H9 (cell line): ENCODE results near the gene IL18R1. TPM values are rescaled to one million over a fixed set of nuclear protein-coding genes. Genes with fewer than 3 reads are reported as not detected.

Source experiments
- DNase-seq: peaks from one replicate; pipeline ENCODE4 v3.0.0-alpha.2; 2017
- H2AFZ ChIP-seq: one replicate; pipeline ENCODE4 v1.6.1; 2013; ENCODE audit warnings: mild to moderate bottlenecking, low read length, control low read depth, moderate library complexity
- H2AK5ac ChIP-seq: 2 replicates; pipeline ENCODE4 v1.6.1; 2013; ENCODE audit warnings: low read length, control low read depth, mixed read lengths; ENCODE audit not compliant: insufficient read length
- H2BK120ac ChIP-seq: one replicate; pipeline ENCODE4 v1.6.1; 2013; ENCODE audit warnings: low read depth, mild to moderate bottlenecking, low read length, control low read depth, inconsistent platforms; ENCODE audit not compliant: poor library complexity, severe bottlenecking
- H2BK12ac ChIP-seq: 2 replicates; pipeline ENCODE4 v1.6.1; 2013; ENCODE audit warnings: low read length, control low read depth, mixed read lengths, low read depth; ENCODE audit not compliant: insufficient read length
- H2BK15ac ChIP-seq: 2 replicates; pipeline ENCODE4 v1.6.1; 2013; ENCODE audit warnings: low read depth, low read length, control low read depth
- H2BK20ac ChIP-seq: one replicate; pipeline ENCODE4 v1.6.1; 2013; ENCODE audit warnings: low read depth, mild to moderate bottlenecking, low read length, control low read depth, inconsistent platforms; ENCODE audit not compliant: poor library complexity, severe bottlenecking
- H2BK5ac ChIP-seq: 2 replicates; pipeline ENCODE4 v1.6.1; 2013; ENCODE audit warnings: low read length, control low read depth, mixed read lengths; ENCODE audit not compliant: insufficient read length
- H3K14ac ChIP-seq: 2 replicates; pipeline ENCODE4 v1.6.1; 2013; ENCODE audit warnings: low read length, control low read depth; ENCODE audit not compliant: insufficient read depth
- H3K18ac ChIP-seq: 2 replicates; pipeline ENCODE4 v1.6.1; 2013; ENCODE audit warnings: low read depth, mild to moderate bottlenecking, mixed read lengths, low read length, control low read depth; ENCODE audit not compliant: insufficient read length
- H3K23ac ChIP-seq: 2 replicates; pipeline ENCODE4 v1.6.1; 2013; ENCODE audit warnings: low read length, control low read depth, mixed read lengths, low read depth; ENCODE audit not compliant: insufficient read length
- H3K23me2 ChIP-seq: 2 replicates; pipeline ENCODE4 v1.6.1; 2013; ENCODE audit warnings: low read depth, mild to moderate bottlenecking, mixed read lengths, low read length, control low read depth; ENCODE audit not compliant: insufficient read length, poor library complexity, severe bottlenecking
- H3K27ac ChIP-seq: 2 replicates; pipeline ENCODE4 v1.5.1; 2013; ENCODE audit warnings: low read length, control low read depth, mixed read lengths, low read depth; ENCODE audit not compliant: insufficient read length
- H3K27me3 ChIP-seq: 2 replicates; pipeline ENCODE4 v1.6.1; 2013; ENCODE audit warnings: low read length, control low read depth, inconsistent platforms; ENCODE audit not compliant: insufficient read depth
- H3K4ac ChIP-seq: 2 replicates; pipeline ENCODE4 v1.6.1; 2013; ENCODE audit warnings: low read depth, mild to moderate bottlenecking, control low read depth, inconsistent platforms, low read length, moderate library complexity
- H3K4me1 ChIP-seq: 2 replicates; pipeline ENCODE4 v1.6.1; 2013; ENCODE audit warnings: low read length, control low read depth, inconsistent platforms; ENCODE audit not compliant: insufficient read depth
- H3K4me2 ChIP-seq: 2 replicates; pipeline ENCODE4 v1.6.1; 2013; ENCODE audit warnings: low read length, control low read depth, mixed read lengths; ENCODE audit not compliant: insufficient read length, insufficient read depth
- H3K56ac ChIP-seq: 2 replicates; pipeline ENCODE4 v1.6.1; 2013; ENCODE audit warnings: low read depth, mild to moderate bottlenecking, mixed read lengths, low read length, control low read depth; ENCODE audit not compliant: insufficient read length
- H3K79me1 ChIP-seq: 2 replicates; pipeline ENCODE4 v1.6.1; 2013; ENCODE audit warnings: low read depth, mild to moderate bottlenecking, moderate library complexity, low read length, control low read depth, inconsistent platforms; ENCODE audit not compliant: insufficient read depth, poor library complexity, severe bottlenecking
- H3K79me2 ChIP-seq: 2 replicates; pipeline ENCODE4 v1.6.1; 2013; ENCODE audit warnings: low read length, control low read depth, inconsistent platforms; ENCODE audit not compliant: insufficient read depth
- H3K9ac ChIP-seq: 2 replicates; pipeline ENCODE4 v1.6.1; 2013; ENCODE audit warnings: low read length, control low read depth, mixed read lengths; ENCODE audit not compliant: insufficient read length; ENCODE audit errors: extremely low read depth
- H3K9me3 ChIP-seq: one replicate; pipeline ENCODE4 v1.6.1; 2013; ENCODE audit warnings: low read depth, low read length, inconsistent platforms; ENCODE audit not compliant: control insufficient read depth
- H3T11ph ChIP-seq: one replicate; pipeline ENCODE4 v1.6.1; 2013; ENCODE audit warnings: mild to moderate bottlenecking, low read length, control low read depth, inconsistent platforms
- H4K20me1 ChIP-seq: one replicate; pipeline ENCODE4 v1.6.1; 2013; ENCODE audit not compliant: control insufficient read depth, insufficient read length, insufficient read depth
- H4K5ac ChIP-seq: 2 replicates; pipeline ENCODE4 v1.6.1; 2013; ENCODE audit warnings: low read depth, mild to moderate bottlenecking, mixed read lengths, low read length, control low read depth; ENCODE audit not compliant: insufficient read length
- H4K8ac ChIP-seq: replicated peaks from 2 replicates; pipeline ENCODE4 v1.6.1; 2013; ENCODE audit warnings: low read length, control low read depth, mixed read lengths, low read depth; ENCODE audit not compliant: insufficient read length
- H4K91ac ChIP-seq: 2 replicates; pipeline ENCODE4 v1.6.1; 2013; ENCODE audit warnings: low read depth, mild to moderate bottlenecking, moderate library complexity, mixed read lengths, low read length, control low read depth; ENCODE audit not compliant: insufficient read length
- H3K27ac Mint-ChIP-seq, 3 experiments: 2 replicates in 2 of 3; 3 replicates in 1 of 3; pipeline ENCODE4 v1.8.0; 2020 to 2021; ENCODE audit warnings: mixed read lengths in 3 of 3, mild to moderate bottlenecking in 1 of 3, moderate library complexity in 1 of 3
- H3K27me3 Mint-ChIP-seq: 2 replicates; pipeline ENCODE4 v1.8.0; 2021; ENCODE audit warnings: low read depth, mild to moderate bottlenecking, moderate library complexity, mixed read lengths
- H3K36me3 Mint-ChIP-seq, 3 experiments: 2 replicates in 2 of 3; 3 replicates in 1 of 3; pipeline ENCODE4 v1.8.0; 2020 to 2021; ENCODE audit warnings: low read depth in 3 of 3, mixed read lengths in 3 of 3; ENCODE audit not compliant: insufficient read depth in 1 of 3
- H3K4me1 Mint-ChIP-seq, 2 experiments: 2 replicates each; pipeline ENCODE4 v1.8.0; 2020; ENCODE audit warnings: mixed read lengths in 2 of 2
- H3K4me3 Mint-ChIP-seq, 2 experiments: 2 replicates in 1 of 2; 3 replicates in 1 of 2; pipeline ENCODE4 v1.8.0; 2020 to 2021; ENCODE audit warnings: mild to moderate bottlenecking in 2 of 2, mixed read lengths in 2 of 2, moderate library complexity in 1 of 2
- H3K9me3 Mint-ChIP-seq, 2 experiments: 2 replicates in 1 of 2; 3 replicates in 1 of 2; pipeline ENCODE4 v1.8.0; 2020; ENCODE audit warnings: mild to moderate bottlenecking in 2 of 2, mixed read lengths in 2 of 2, moderate library complexity in 1 of 2
- CTCF ChIP-seq: fragments of 200-600 bp; sonication (generic); conservative IDR thresholded peaks from 3 replicates; pipeline ENCODE4 v1.8.0; 2021; ENCODE audit warnings: antibody characterized with exemption, mild to moderate bottlenecking
- WGBS: extraction: QIAGEN DNeasy Blood & Tissue Kit; methylation state at CpG from one replicate; pipeline ENCODE4 v1.1.7; 2013; ENCODE audit warnings: missing lambda C conversion rate, low lambda C conversion rate, mixed read lengths; ENCODE audit not compliant: insufficient read length; ENCODE audit errors: extremely low coverage; 5-methylcytosine and 5-hydroxymethylcytosine counted together
- total RNA-seq: library from RNA; stranded (reverse); gene quantifications from 2 replicates; pipeline ENCODE4 v1.2.1, GENCODE V29; 2021

The IL18R1 gene
- total RNA-seq, 1 experiment from 2014 or later: not detected

- no peak for DNase-seq
- H3K4me3 Mint-ChIP-seq: no peak overlapping the region
- H3K4me2 ChIP-seq: no peak overlapping the region
- no CpG with 5 or more reads among the region's 1 CpG for whole genome bisulfite sequencing
- H3K9me3 Mint-ChIP-seq: peaks cover 24 to 28% of the 10 kb centered on the region in 2 experiments
- no peaks in the 10 kb centered on the region for H4K20me1 ChIP-seq
- H2BK12ac ChIP-seq: no peak overlapping the region
- H2AFZ ChIP-seq: no peak overlapping the region
- peaks cover 0 to 10% (median 3%) of the 10 kb centered on the region in 3 experiments; a peak in 5 of 7 replicates for H3K36me3 Mint-ChIP-seq
- H3K4me1 Mint-ChIP-seq: no peaks in the 10 kb centered on the region
- H3K79me2 ChIP-seq: no peaks in the 10 kb centered on the region
- H3K9ac ChIP-seq: no peak overlapping the region
- no peak overlapping the region for H2AK5ac ChIP-seq
- H3K27ac Mint-ChIP-seq: no peak overlapping the region
- no peak overlapping the region for H3K23ac ChIP-seq
- H3K18ac ChIP-seq: no peak overlapping the region
- no peaks in the 10 kb centered on the region for H3K27me3 ChIP-seq
- no peak overlapping the region for H2BK5ac ChIP-seq
- no peak overlapping the region for H2BK15ac ChIP-seq
- H3K27ac ChIP-seq: no peak overlapping the region
- no peak overlapping the region for H3K4ac ChIP-seq
- peaks cover under 1% of the 10 kb centered on the region for H3K23me2 ChIP-seq
- H3K9me3 ChIP-seq: peaks cover 5% of the 10 kb centered on the region
- no peak overlapping the region for H2BK120ac ChIP-seq
- no peak overlapping the region for H4K8ac ChIP-seq
- no peak overlapping the region for H3T11ph ChIP-seq
- no peaks in the 10 kb centered on the region for H3K4me1 ChIP-seq
- H2BK20ac ChIP-seq: no peak overlapping the region
- H3K79me1 ChIP-seq: no peaks in the 10 kb centered on the region
- no peak overlapping the region for H4K5ac ChIP-seq
- H3K27me3 Mint-ChIP-seq: no peaks in the 10 kb centered on the region
- no peak for TF ChIP-seq CTCF
- no peak overlapping the region for H3K56ac ChIP-seq
- H3K14ac ChIP-seq: no peak overlapping the region
- H4K91ac ChIP-seq: no peak overlapping the region
Observed at GRCh38 chr2:102385522-102385921, 29.9 kb downstream of the IL18R1 start.
